Endothelial cell of umbilical vein (primary cell): ENCODE data around the gene PLXNC1. TPM values are rescaled to one million over a fixed set of nuclear protein-coding genes. Genes with fewer than 3 reads are reported as not detected.

Source experiments
- BruUV-seq: library from RNA; stranded (reverse); fragments of 400-500 nt; replicated peaks from 2 replicates; lab custom pipeline; 2021; lab: Mats Ljungman, UMichigan
- CTCF ChIA-PET: fragments of 300-600, 350-600 bp; sonication (Branson Sonifier 250); formaldehyde crosslinking; loops from one replicate; lab custom pipeline; 2021; ENCODE audit warnings: antibody characterized with exemption, inconsistent platforms; lab: Charles Lee
- POLR2A ChIA-PET: fragments of 300-600, 350-600 bp; sonication (Branson Sonifier 250); formaldehyde crosslinking; loops from one replicate; lab custom pipeline; 2021; ENCODE audit warnings: antibody characterized with exemption, inconsistent platforms; lab: Charles Lee
- DNase-seq: peaks from one replicate; pipeline ENCODE4 v3.0.0-alpha.2; 2011; ENCODE audit warnings: low read depth, low spot score
- FAIRE-seq: peaks from 2 replicates; lab custom pipeline; 2011; peaks lifted over from hg19 to GRCh38; lab: Jason Lieb, UNC
- H2AFZ ChIP-seq: 2 replicates; pipeline ENCODE4 v1.6.0; 2012; ENCODE audit warnings: low read depth, low read length, control low read depth, inconsistent platforms
- H3K27ac ChIP-seq: 2 replicates; pipeline ENCODE4 v1.5.1; 2011; ENCODE audit warnings: low read depth, mild to moderate bottlenecking, control low read depth, low read length, moderate library complexity; ENCODE audit not compliant: insufficient read depth
- H3K27me3 ChIP-seq, 2 experiments: 2 replicates each; pipeline versions ENCODE4 v1.6.0 to v1.6.1; 2011; ENCODE audit warnings: low read length in 2 of 2, mixed read lengths in 1 of 2; ENCODE audit not compliant: control insufficient read depth in 2 of 2, insufficient read depth in 2 of 2
- H3K36me3 ChIP-seq, 2 experiments: 2 replicates in 1 of 2; 3 replicates in 1 of 2; pipeline ENCODE4 v1.5.1; 2011; ENCODE audit warnings: low read length in 2 of 2, mild to moderate bottlenecking in 1 of 2, moderate library complexity in 1 of 2; ENCODE audit not compliant: control insufficient read depth in 2 of 2, insufficient read depth in 2 of 2; ENCODE audit errors: extremely low read depth in 1 of 2
- H3K4me1 ChIP-seq: 3 replicates; pipeline ENCODE4 v1.5.1; 2011; ENCODE audit warnings: mild to moderate bottlenecking, low read length; ENCODE audit not compliant: control insufficient read depth, insufficient read depth; ENCODE audit errors: extremely low read depth
- H3K4me2 ChIP-seq: 2 replicates; pipeline ENCODE4 v1.6.1; 2011; ENCODE audit warnings: low read length, control low read depth, mixed read lengths; ENCODE audit not compliant: insufficient read depth
- H3K4me3 ChIP-seq, 3 experiments: fragments of 200-600 bp in 1 of 3; sonication (generic), shearing (Covaris generic) in 1 of 3; replicated peaks in 1 of 3; 2 replicates each; pipeline ENCODE4 v1.5.1; 2011 to 2016; ENCODE audit warnings: control low read depth in 3 of 3, low read length in 3 of 3, mild to moderate bottlenecking in 2 of 3, inconsistent platforms in 1 of 3, low read depth in 1 of 3, moderate library complexity in 1 of 3; ENCODE audit not compliant: insufficient read depth in 1 of 3
- H3K79me2 ChIP-seq: 2 replicates; pipeline ENCODE4 v1.6.0; 2012; ENCODE audit warnings: low read length, inconsistent platforms; ENCODE audit not compliant: control insufficient read depth, insufficient read depth
- H3K9ac ChIP-seq: replicated peaks from 2 replicates; pipeline ENCODE3; 2011; ENCODE audit warnings: low read length, control low read depth; ENCODE audit not compliant: insufficient read depth; ENCODE audit errors: extremely low read depth
- H3K9me1 ChIP-seq: replicated peaks from 3 replicates; pipeline ENCODE4 v1.6.0; 2011; ENCODE audit warnings: mild to moderate bottlenecking, low read length; ENCODE audit not compliant: control insufficient read depth, insufficient read depth; ENCODE audit errors: extremely low read depth
- H3K9me3 ChIP-seq: replicated peaks from 2 replicates; pipeline ENCODE4 v1.5.1; 2012; ENCODE audit warnings: low read length, inconsistent platforms; ENCODE audit not compliant: control insufficient read depth, insufficient read depth
- H4K20me1 ChIP-seq: replicated peaks from 2 replicates; pipeline ENCODE3; 2011; ENCODE audit warnings: mild to moderate bottlenecking, low read length; ENCODE audit not compliant: control insufficient read depth, insufficient read depth; ENCODE audit errors: extremely low read depth
- EZH2 ChIP-seq: IDR thresholded peaks from 2 replicates; pipeline ENCODE4 v1.6.1; 2012; ENCODE audit warnings: borderline replicate concordance, low read depth, mild to moderate bottlenecking, moderate library complexity, low read length, inconsistent platforms; ENCODE audit not compliant: severe bottlenecking
- FOS ChIP-seq: IDR thresholded peaks from 2 replicates; pipeline ENCODE4 v1.6.1; 2011; ENCODE audit warnings: mild to moderate bottlenecking, low read length, moderate library complexity, borderline replicate concordance; ENCODE audit not compliant: insufficient read depth
- GATA2 ChIP-seq: IDR thresholded peaks from 2 replicates; pipeline ENCODE4 v1.7.0; 2011; ENCODE audit warnings: low read depth, mild to moderate bottlenecking, moderate library complexity, mixed read lengths, low read length; ENCODE audit not compliant: insufficient read length, insufficient read depth
- JUN ChIP-seq: IDR thresholded peaks from 2 replicates; pipeline ENCODE4 v1.6.1; 2011; ENCODE audit warnings: borderline replicate concordance, low read depth; ENCODE audit not compliant: insufficient read length, insufficient read depth
- MYC ChIP-seq: IDR thresholded peaks from one replicate; pipeline ENCODE4 v1.6.1; 2011; ENCODE audit warnings: mild to moderate bottlenecking, low read depth, low read length
- POLR2A ChIP-seq: IDR thresholded peaks from 2 replicates; pipeline ENCODE4 v1.6.1; 2012; ENCODE audit warnings: low read depth, mild to moderate bottlenecking, control low read depth, low read length
- POLR2AphosphoS5 ChIP-seq: IDR thresholded peaks from 2 replicates; pipeline ENCODE4 v1.6.1; 2012; ENCODE audit warnings: low read depth, mild to moderate bottlenecking, control low read depth, low read length, moderate library complexity; ENCODE audit not compliant: insufficient read depth
- dilution Hi-C: fragments of 300-500 bp; cut with MboI; formaldehyde crosslinking; loops from one replicate; pipeline ENCODE4 v1.15.0; 2019; ENCODE audit warnings: low sequenced_read_pairs; ENCODE audit not compliant: extremely low pct_ligation_motif_present
- intact Hi-C: fragments of 100-400 bp; cut with micrococcal nuclease; formaldehyde crosslinking; loops from one replicate; pipeline ENCODE4 v1.10.0; 2022
- polyA plus RNA-seq, 4 experiments: library from polyadenylated mRNA; depleted of rRNA in 3 of 4; stranded (reverse) in 3 of 4; unstranded in 1 of 4; fragments of >200 nt; gene quantifications; 2 replicates each; pipeline versions ENCODE4 v1.2.1 to v1.2.3, GENCODE V29; 2011 to 2012; ENCODE audit warnings: missing spikeins in 1 of 4
- total RNA-seq: library from RNA; stranded (reverse); gene quantifications from 2 replicates; pipeline ENCODE4 v1.2.3, GENCODE V29; 2021
- TF ChIP-seq, protein P1 (sequence below), 2 donors: IDR thresholded peaks; 1 replicate in 1 of 2; 2 replicates in 1 of 2; pipeline ENCODE4 v1.5.1; 2011; ENCODE audit warnings: low read length in 2 of 2, mild to moderate bottlenecking in 2 of 2, moderate library complexity in 2 of 2, control low read depth in 1 of 2, inconsistent platforms in 1 of 2, low read depth in 1 of 2; ENCODE audit not compliant: insufficient read depth in 1 of 2; ENCODE audit errors: extremely low read depth in 1 of 2
- TF ChIP-seq, protein P2 (sequence below): IDR thresholded peaks from 2 replicates; pipeline ENCODE4 v1.6.1; 2011; ENCODE audit not compliant: insufficient read depth, insufficient read length

Gene PLXNC1
- total and polyA plus RNA-seq, 2 donors (not counting 3 experiments of a cell fraction or from before 2014, with no cell fraction given) = 0.04 TPM; not detected in 1

DNA sequence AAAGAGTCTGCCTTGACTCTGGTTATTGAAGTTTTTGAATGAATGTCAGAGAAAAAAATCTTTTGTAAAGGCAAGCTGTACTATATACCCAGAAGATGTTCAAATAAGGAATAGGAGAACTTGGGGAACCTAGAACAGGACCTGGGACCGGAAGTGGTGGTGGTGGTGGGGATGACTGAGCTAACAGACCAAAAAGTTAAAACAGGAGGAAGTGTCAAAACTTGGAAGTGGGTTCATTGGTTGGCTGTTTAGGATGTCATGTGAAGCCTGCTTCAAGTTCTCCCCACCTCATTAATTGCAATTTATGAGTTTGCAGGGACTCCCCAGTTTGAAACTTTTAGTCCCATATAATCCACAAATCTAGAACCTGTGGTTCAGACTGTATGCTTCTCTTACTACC is 26.2 kb downstream of the PLXNC1 start:
- DNase-seq (no peak), FAIRE-seq (no peak)
- Histone ChIP-seq H3K9ac (no peak overlapping the region), H3K27me3 (peaks cover 4 to 6% of the 10 kb centered on the region in 2 experiments), H4K20me1 (no peaks in the 10 kb centered on the region), H3K79me2 (no peaks in the 10 kb centered on the region), H3K9me3 (no peaks in the 10 kb centered on the region), H2AFZ (no peak overlapping the region), H3K27ac (no peak overlapping the region), H3K9me1 (no peaks in the 10 kb centered on the region), H3K4me2 (no peak overlapping the region), H3K4me1 (no peaks in the 10 kb centered on the region), H3K36me3 (no peaks in the 10 kb centered on the region), H3K4me3 (no peak overlapping the region)
- intact Hi-C loops (no loop called here), dilution Hi-C loops (no loop called here)
- TF ChIP-seq JUN (no peak), POLR2A (no peak), POLR2AphosphoS5 (no peak), FOS (no peak), MYC (no peak), EZH2 (no peak), GATA2 (no peak)
- TF ChIP-seq, protein P1, sequence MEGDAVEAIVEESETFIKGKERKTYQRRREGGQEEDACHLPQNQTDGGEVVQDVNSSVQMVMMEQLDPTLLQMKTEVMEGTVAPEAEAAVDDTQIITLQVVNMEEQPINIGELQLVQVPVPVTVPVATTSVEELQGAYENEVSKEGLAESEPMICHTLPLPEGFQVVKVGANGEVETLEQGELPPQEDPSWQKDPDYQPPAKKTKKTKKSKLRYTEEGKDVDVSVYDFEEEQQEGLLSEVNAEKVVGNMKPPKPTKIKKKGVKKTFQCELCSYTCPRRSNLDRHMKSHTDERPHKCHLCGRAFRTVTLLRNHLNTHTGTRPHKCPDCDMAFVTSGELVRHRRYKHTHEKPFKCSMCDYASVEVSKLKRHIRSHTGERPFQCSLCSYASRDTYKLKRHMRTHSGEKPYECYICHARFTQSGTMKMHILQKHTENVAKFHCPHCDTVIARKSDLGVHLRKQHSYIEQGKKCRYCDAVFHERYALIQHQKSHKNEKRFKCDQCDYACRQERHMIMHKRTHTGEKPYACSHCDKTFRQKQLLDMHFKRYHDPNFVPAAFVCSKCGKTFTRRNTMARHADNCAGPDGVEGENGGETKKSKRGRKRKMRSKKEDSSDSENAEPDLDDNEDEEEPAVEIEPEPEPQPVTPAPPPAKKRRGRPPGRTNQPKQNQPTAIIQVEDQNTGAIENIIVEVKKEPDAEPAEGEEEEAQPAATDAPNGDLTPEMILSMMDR (IDR thresholded peaks at IDR 0.05; ENCODE audit: extremely low read depth in 1 of 2, insufficient read depth in 1 of 2, low read depth in 1 of 2, low read length in 2 of 2) = no peak
- TF ChIP-seq, protein P2, sequence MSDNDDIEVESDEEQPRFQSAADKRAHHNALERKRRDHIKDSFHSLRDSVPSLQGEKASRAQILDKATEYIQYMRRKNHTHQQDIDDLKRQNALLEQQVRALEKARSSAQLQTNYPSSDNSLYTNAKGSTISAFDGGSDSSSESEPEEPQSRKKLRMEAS = no peak
- ChIA-PET CTCF (interaction anchor here (1.4 kb wide), 1 partner anchor 11 kb away, joined by 4 read pairs; no protein-coding TSS in a partner anchor), POLR2A (no interaction called here)
- BruUV-seq = no TSS peak
